Activated CD4-positive, alpha-beta T cell treated with anti-CD3 and anti-CD28 coated beads, Interleukin-2, amount 50 U/mL, for 16 hours (primary cell): ENCODE results near the gene SELP.

Source experiments
- DNase-seq: peaks from one replicate; pipeline ENCODE4 v3.0.0-alpha.2; 2020

SELP gene

DNA sequence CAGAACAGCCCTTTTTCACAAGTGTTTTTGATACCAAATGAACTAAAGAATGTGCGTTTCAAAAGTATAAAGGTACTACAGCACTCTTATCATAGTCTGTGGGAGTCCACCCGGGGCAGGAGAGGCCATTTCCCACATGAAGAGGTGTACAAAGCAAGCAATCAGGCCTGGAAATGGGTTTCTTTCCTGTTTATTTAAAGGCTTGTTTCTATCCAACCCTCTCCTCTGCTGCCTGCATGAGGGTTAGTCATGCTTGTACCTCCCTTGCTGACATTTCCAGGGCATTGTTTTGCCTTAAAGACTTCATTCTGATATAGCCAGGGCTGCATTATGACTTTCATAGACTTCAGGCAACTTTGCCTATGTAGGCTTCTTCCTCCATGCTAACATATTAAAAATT, 11.6 kb downstream of the SELP start:
- DNase-seq = no peak

DNA sequence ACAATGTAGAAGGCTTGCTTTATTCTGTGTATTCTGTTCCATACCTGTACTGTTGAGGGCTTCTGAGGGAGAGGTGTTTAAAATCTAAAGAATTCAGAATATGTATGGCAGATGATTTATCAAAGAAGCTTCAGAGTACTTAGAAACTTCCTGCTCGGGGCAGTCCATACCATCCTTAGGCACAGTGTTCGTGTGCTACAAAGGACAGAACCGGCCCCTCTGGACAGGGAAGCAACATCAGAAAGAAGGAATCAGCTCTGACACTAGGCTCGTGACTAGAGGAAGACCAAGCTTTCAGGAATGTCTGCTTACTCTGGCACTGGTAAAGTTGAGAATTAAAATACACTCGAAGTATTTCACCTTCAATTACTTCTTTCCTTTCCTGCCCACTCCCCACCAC, 14.1 kb downstream of the SELP start:
- DNase-seq = no peak

DNA sequence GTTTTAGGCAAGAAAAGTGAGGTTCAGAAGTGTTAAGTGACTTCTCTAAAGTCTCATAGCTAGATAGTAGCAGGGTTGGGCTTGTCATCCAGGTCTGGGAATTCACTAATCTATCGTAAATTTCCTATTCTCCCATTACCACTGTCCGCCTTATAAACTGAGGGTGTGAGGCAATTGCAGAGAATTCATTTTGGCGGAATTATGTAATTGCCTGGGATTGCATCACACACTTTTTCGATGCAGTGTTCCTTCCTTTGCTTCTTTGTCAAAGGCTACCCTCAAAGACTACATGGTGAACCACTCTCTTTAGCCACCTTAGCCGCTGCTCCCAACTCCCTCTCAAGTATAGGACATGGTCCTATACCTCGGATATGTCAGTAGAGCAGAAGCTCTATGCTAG, 19.1 kb downstream of the SELP start:
- DNase-seq = no peak

DNA sequence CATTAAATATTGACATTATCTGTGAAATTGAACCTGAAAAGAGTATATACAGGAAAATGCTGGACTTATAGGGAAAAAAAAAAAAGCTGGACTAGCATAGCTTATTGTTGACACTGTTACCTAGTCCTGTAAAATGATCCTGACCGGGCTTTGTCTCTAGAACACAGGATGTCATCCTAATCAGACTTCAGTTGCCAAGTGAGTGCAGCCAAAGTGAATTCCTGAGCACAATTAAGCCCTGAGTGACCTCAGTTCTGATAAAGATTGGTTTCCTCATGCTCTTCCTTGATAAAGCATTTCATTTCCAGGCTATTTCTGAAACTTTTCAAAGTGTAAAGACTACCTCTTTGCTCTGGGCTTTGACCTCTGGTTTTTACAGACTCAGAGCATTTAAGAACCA, 19.8 kb downstream of the SELP start:
- no peak for DNase-seq

DNA sequence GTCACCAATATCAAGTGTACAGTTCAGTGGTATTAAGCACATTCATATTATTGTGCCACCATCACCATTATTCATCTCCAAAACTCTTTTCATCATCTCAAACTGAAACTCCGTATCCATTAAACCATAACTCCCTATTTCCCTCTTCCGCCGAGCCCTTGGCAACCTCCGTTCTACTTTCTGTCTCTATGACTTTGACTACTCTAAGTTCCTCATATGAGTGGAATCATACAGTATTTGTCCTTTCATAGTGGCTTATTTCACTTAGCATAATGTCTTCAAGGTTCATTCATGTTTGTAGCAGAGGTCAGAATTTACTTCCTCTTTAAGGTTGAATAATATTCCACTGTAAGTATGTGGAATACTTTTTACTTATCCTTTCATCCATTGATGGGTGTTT, 21.7 kb downstream of the SELP start:
- no peak for DNase-seq

DNA sequence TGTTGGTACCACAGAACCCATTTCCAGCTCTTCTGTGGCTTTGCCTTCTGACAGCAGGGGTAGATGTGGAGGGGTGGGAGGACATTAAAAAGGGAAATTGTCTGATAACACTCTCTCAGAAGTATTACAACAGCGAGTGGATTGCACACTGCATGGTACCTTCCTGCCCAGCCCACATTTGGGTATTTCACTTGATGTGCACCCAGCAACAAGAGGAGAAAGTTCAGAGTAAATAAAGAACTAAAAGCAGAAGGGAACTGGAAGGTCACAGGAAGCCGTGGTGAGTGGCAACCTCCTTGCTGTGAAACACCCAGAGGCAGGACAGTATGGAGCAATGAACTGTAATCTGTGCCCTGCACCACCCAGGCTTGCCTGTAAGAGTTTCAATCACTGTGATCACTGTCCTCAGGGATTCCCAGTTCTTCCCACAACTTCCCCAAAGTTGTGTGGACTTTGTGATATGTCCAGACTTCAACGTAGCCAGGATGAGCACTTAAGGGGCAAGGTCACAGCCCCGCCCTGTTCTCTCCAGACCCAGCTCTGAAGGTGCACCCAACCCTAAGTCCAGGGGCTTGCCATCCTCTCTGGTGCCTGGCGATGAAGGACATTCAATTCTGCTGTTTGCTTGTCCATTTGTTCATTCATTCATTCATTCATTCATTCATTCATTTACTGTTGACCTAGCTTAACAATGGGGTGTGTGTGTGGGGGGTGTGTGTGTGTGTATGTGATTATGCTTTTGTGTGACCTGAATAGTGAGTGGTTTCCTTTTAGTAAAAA, 25.0 kb downstream of the SELP start:
- peak; percentile 61 for DNase-seq

DNA sequence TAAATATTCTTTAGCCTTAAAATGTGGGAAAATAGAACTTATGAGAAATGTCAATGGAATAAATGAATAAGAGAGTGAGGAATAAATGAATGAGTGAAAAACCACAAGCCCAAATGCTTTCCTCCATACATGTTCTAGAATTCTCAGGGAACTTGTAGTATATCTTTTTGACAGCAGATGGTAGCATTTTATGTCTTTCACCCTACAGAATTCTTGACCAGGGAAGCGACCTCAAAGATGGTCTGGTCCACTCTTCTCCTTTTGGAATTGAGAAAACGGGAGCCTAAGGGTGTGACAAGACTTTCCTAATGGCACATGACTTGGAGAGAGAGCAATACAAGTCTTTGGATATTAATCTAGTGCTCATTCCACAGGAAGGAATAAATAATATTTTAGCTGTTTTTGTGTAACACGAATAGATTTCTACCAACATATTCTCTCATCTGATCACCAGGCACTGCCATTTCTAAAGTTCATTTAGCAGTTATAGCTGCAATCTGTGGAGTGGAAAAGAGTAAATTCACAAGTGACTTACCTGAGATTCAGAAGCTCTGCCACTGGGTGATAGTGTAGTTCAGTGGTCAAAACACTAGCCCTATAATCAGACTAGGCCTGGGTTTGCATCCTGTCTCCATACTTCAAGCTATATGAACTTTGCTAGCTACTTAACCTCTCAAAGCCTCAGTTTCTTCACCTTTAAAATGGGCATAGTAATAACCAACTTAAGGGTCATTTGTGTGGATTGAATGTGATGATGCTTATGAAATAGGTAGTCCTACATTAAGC, 28.6 kb downstream of the SELP start:
- DNase-seq = peak; percentile 53

DNA sequence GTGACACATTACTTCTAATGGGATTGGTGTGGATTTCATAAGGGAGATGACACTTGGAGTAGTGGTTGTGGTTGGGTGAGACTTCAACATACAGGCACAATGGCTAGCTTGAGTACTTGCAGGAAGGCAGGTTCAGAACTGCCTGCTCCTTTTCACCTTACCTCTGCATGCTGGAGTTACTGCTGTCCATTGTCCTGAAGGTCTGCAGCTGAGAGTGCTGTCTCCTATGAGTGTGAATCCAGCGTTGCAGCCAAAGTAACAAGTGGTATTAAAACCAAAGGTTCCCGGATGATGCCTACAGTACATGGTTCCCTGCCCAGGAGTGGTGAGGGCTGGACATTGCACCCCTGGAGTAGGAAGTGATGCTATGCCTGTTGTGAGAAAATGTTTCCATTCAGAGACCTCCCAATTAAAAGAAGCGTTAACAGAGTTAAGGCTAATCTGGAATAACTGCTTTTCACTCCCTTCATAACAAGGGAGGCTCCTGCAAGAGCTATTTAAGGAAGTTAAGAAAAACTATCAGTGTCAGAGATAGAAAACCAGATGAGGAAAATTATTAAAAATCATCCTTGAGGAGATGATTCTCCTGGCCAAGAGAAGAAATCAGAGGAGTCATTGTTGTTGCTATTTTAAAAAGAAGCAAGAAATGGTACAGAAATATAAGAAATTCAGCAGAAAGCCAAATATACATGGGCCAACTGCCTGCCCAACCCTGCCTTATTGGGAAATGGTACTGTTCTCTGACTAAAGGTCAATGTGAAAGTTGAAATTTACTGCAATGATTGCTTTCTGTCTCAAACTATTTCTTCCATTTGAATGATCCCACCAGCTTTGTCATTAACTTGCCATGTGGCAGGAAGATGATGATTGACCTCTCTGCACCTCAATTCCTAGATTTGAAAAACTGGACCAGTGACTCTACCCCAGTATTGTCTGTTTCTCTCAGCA, 33.9 kb downstream of the SELP start:
- DNase-seq = peak; percentile 45

DNA sequence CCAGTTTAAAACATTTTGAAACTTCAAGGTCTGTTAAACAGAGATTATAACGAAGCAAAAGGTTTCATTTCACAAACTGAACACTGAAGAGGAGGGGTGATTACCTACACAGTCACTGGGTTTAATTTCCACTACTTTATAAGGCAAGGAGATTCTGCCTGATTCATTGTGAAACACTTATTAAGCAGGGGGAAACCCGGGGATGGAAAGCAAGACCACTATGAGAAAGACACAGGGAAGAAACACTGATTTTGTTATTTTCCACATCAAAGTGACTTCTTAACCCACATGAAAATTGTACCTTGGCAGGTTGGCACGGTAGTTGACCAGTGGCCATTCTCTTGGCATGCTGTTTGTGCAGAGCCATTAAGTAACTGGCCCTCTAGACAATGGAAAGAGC, 35.5 kb downstream of the SELP start:
- DNase-seq = peak; percentile 80

DNA sequence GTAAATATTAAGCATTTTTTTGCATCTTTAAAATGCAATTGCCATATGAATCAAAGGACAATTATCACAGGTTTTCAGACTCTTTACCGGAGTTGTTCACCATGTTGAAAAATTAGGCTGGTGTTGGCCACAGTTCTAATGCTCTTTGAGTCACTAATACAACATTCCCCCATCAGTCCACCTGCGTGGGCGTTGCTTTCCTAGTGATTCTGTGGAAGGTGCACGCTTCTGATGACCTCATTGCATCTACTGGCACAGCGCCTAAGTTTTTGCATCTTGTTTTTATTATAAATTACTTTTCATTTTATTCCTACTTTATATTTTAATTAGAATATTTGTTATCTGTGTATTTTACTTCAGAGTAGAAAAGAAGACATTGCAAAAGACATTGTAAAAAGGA, 39.0 kb downstream of the SELP start:
- no peak for DNase-seq

DNA sequence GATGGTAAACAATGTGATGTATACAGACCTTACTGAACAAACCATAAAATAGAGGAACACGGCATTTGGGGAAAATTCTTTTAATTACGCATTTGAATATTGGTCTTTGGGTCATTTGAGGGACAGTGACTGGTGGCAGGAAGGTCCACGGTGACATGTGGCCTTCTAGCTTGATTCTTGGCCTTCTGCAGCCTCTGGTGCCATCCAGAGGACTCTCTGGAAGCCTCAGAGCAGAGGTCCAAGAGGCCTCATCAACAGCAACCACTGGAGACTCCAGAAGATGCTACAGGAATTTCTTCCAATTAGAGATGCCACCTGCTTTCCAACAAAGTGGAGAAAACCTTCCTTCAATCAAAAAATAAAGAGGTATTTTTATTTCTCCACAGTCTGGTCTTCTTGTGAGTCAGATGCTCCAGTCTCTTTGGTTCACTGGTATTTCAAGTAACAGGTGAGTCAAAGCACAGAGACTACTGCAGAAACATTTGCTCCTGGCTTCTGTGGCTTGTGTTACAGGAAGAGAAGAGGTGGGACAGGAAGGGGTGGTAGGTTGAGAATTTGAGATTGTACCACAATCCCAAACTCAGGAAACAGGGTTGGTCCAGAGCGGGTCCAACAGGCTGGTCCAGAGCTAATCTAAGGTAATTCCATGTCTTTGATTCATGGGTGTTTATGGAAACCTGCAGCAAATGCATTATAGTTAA, 41.0 kb downstream of the SELP start:
- DNase-seq = peak; percentile 73

DNA sequence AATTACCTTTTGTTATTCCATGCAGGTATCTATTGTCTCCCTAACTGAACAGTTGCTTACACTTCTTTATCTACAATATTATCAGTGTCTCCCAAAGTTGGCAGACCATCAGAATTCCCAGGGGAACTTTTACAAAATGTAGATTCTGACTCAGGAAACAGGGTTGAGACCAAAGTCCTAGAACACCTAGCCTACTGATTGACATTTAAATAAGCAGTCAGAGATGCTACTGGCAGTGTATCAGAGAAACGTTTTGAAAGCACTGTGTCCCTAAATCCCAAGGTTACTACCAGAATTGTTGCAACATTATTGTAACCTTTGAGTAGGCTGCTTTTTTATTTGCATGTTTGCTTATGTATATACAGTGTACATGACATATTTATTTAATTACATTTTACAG, 41.8 kb downstream of the SELP start:
- no peak for DNase-seq

DNA sequence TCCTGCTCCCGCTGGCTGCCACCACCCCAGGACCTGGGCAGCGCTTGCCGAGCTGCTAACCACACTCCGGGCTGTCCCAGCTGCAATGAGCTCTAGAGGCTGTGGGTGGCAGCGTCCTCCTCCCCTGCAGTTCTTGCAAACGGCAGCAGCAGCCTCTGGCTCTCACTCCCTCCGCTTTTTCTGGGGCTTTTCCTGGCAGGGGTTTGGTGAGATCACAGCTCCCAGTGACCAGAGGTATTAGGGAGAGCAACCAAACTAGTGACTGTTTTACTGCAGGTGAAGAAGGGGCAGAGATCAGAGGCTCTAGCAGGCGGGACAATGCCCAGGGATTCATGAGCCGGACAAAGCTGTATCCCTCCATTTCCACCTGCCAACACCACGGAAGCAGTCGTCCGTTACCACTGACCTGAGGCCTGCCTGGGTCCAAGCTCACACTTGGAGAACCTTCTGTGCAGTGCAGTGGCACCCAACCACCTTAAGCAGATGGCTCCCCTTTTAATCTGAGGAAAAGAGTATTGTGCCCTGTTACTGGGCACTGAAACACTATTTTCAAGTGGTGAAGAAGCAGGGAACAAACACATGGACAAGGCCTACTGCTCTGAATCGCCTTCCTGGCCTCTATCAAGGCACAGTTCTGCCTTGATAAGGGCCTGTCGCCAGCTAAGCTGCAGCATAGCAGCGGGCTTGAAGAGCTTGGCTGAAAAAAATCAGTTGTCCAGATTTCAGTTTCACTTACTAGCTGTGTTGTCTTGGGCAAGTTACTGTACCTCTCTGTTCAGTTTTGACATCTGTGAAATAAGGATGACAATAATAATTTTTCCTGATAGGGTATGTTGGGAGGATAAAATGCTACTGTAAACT, 43.3 kb downstream of the SELP start, which contains the start of gene F5:
F5 (minus strand) TSS at position 87 of the 861 bp plus-strand sequence. CDS start 95 bp downstream, outside the sequence.
- peak; percentile 91 for DNase-seq

DNA sequence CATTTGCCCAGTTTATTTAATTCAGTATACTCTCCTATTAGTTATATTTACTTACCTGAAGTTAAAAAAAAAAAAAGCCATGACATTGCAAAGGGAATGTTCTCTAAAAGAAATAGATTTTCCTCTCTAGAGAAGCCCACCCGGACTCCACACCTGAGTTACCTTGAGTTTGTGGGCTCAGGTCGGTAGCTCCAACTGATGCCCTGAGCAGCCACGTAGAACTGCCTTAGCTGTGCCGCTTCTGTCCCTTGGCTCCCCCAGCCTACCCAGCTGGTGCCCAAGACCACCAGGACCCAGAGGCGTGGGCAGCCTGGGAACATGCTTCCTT, 43.9 kb downstream of the SELP start:
- DNase-seq = no peak

DNA sequence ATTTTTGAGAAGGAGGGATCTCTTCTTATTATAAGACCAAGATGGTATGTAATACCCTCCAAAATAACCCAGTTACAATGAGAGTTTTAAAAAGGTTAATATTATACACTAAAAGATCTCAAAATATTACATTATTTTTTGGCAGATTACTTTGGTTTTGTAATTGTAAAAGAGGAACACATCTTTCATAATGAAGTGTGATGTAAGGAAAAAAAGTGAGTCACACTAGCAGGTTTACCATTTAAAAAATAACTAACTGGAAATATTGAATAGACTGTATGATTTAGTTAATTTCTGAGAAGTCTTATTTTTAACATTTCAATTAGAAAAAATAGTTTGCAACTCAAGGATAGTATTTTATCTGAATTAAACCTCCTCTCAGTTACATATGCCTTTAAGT, 44.7 kb downstream of the SELP start:
- DNase-seq = no peak

DNA sequence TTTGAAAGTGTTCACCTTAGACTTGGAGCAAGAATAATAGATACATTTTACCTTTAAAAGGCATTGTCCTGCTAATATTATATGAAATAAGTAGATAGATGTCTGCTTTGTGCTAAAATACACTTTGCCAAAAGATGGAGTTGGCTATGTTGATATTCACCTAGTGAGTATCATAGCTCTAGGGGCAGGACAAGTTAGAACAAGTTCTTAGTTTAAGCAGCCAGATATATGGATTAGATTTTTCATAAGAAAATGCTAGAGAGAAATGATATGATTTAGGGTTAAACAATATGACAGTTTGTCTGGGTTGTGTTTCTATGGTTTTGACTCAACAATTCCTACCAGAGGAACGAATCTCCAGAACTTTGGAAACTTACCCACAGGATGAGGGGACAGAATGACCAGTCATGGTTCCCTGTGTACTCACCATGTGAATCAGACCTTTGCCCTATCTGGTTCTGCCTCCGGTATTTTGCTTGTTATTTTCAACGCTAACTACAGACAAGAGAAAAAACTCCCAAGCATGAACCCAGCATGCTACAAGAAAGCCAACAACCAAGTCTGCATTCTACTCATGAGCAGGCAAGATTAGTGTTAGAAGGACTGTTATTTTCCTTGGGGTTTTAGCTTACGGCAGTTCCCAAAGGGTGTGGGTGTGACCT, 45.3 kb downstream of the SELP start:
- peak; percentile 64 for DNase-seq

DNA sequence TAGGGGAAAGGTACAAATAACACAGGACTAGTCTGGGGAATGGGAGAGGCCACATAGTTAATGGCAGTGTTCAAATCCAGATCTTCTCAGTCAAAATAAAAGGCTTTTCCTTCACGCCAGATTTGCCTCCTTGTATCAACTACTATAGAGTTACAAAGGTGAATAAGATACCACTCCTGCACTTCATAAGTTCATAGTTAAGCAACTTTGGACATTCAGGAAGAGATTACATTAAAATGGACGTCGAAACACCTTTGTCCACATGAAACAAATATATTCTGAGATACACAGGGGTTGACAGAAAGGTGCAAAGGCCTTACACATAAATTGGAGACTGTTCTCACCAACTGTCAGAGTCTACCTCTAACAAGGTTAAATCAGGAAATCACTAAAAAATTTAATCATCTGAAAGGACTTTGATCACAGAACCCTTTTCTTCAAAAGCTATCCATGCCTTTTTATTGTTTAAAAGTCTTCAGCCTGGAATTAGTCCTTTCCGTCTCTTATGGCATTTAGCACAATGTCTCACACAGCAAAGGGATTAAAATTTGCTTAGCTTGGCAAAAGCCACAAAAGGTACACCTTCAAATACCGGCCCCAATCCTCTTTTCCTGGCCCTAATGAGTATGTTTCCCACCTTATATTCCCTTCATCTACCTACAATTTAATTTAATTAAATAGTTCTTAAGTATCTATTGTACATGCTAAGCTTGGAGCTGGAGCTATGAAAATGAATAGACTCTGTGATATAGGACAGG, 51.8 kb downstream of the SELP start:
- DNase-seq = no peak

DNA sequence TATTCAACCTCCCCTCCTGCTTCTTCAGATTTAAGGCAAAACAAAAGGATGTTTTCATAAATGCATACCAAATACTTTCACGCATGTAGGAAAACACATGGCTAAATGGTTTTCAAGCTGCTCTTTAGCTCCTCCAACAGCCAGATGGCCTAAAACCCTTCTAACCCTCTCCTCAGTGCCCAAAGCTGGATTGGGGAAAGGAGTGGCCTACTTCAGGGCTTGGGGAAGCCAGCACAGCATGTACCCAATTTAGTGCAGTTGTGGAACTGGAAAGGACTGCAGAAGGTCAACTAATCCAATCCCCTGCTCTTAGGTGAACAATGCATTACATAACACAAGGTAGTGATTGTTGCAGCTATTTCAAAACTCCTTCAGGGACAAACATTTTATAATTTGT, 53.0 kb downstream of the SELP start:
- no peak for DNase-seq

DNA sequence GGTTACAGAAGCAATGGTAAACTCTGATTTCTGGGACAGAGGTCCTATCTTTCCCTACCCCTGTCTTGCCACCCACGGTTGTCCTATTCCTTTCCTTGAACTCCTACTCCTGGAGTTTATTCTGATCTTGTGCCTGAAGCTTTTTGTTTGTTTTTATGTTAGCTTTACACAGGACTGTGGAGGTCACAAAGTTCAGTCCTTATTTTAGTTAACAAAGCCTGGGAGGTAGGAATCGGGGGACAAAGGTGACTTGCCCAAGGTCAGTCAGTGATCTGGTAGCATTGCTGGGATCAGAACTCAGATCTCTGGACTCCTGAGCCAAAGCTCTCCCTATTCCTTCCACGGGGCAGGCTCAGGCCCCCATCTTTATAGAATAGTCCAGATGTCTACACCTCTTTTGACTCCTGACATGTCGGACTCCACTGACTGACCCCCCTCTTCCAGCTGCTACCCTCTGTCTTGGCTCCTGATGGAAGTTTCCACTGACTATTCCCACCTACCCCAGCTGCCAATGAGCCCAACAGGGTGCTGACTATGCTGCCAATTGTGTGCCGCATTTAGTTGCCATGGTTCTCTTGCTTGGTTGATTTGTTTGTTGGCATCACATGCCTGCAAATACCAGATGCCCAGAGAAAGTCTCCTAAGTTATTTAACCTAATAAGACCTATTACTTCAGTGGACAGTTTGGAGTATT, 53.5 kb downstream of the SELP start:
- DNase-seq = no peak

DNA sequence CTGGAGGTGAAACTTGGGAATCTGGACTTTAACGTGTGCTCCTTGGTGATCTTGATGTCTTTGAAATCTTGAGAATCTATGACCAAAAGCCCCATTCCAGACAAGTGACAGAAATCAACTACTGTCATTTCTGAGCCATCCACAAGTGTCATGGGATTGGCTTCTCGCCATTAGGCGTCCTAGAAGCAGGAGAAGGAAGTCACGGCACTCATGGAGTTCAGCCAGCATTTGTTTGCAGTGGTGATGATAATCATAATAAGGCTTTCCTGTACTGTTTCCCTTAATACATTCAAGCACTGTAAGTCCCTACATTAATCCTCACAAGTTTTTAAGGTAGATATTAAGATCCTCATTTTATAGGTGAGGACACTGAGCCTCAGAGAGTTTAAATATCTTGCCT, 55.6 kb downstream of the SELP start:
- DNase-seq = no peak
